K562 treated with DMSO at 1 percent for 4 hours (cell line): ENCODE data around the gene SMOC2. TPM values are rescaled to one million over a fixed set of nuclear protein-coding genes. Genes with fewer than 3 reads are reported as not detected.

Source experiments
- total RNA-seq: library from RNA; unstranded; fragments of 300-600 nt; gene quantifications from 2 replicates; pipeline ENCODE4 v1.2.3, GENCODE V29; 2022; ENCODE audit not compliant: insufficient read depth

The SMOC2 gene
- total RNA-seq = 1.3 and 2.0 TPM in 2 replicates

GRCh38 chr6:168440520-168441433 lies at the start of gene SMOC2:
SMOC2 (plus strand) TSS chr6:168441184; CDS start chr6:168441371, 187 bp downstream.

Other genes with a start within 250 kb of the SMOC2 start
- gene DACT2, start 121.4 kb upstream of the SMOC2 start, total RNA-seq = not detected in 2 replicates